ENCODE measurements around the gene BIN1.

BIN1 gene

DNA sequence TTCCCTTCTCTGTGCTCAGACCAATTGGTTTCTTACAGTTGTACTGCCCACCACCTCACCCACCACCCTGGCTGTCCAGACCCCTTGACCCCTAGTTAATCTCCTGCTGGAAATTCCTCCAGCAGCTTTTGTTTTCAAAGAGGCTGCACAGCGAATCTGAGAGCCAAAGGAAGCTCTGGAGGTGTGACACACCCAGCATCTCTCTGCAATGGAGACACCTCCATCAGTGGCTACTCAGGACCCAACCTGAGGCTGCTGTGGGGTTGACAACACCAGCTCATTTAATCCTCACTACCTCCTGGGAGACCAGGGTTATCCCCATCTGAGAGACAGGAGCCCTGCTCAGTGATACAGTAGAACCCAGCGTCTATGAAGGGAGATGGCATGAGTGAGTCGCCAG lies 86.4 kb downstream of the BIN1 start:
- no peak for DNase-seq (ENCODE audit: low read depth)

DNA sequence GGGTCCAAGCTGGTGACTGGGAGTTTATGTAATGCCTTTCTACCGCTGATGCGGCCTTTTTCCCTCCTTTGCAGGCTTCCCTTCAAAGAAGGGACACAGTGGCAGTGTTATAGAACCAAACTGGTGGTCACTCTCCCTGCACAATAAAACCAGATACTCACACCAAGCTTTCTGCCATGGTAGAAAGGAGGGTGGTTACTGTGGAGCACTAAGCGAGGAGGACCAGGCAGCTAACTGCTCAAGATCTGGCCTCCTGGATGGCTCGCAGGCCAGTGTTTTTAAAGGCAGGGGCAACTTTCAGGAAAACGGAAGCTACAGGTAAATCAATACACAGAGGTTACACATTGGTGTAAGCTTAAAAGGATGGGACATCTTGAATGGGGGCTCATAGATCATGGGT lies 89.4 kb downstream of the BIN1 start:
- no peak for DNase-seq (ENCODE audit: low read depth)

DNA sequence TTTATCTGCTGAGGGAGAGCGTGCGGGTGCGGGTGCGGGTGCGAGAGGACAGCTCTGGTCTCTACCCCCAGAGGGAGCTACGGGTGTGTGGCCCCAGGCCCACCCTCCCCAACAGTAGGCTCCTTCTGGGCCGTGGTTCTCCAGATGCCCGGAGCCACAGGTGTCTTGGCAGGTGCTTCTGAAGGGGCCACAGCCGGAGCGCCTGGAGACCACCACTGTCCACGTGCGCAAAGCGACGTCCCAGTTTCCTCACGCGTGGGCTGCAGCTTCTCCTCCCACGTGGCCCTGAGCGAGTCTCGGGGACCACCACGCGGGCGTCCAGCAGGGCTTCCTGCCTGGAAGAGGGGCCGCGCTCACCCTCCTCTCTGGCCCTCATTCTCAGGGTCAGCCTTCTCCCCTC lies 90.6 kb downstream of the BIN1 start:
- DNase-seq (ENCODE audit: low read depth), result no peak

DNA sequence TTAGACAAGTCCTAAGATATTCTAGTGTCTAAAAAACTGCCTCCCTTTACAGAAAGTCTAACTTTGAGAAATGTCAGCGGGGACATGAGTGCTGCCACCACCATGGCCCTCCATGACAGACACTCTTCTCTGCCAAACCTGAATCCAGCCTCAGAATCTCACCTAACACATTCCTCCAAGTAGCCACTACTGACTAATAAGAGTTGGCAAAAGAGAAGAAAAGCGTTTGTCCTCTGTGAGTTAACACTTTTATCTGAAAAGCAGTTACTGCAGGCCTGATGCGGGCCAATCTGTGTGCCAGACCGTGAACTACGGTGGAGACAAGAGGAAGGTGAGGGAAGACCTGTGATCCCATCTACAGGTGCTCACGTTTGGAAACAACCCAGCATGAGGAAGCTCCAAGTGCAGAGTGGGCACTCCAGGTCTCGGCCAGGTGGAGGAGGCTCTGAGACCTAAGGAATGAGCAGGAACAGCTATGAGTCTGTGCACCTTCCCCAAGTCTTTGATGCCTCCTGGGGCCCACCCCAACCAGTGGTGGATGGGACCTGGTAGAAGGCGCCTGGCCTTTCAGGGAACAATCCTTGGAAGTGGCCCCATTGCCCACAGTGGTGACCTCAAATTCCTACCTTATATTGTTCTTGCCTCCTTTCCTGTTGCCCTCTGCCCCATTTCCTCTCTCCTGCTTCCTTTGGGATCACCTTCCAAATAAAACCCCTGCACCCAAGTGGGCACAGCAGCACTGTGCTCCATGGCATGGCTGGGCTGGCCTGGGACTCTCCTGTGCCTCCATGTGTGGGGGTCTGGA lies 91.6 kb downstream of the BIN1 start:
- no peak for DNase-seq (ENCODE audit: low read depth)

DNA sequence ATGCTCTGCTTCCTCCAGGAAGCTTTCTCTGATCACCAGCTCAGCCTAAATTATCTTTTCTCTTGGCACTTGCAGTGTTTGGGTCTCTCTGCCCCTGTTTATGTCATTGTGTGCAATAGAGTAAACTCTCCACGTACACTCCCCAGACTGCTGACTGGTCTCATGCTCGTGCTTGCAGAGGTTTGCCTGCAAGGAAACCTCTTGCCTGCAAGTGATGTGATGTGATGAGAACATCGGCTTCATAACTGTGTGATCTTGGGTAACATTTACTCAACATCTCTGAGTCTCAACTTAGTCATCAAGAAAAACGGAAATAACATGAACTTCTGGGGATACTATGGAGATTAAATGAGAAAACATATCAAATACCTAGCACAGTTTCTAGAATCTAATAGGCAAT lies 92.3 kb downstream of the BIN1 start:
- no peak for DNase-seq (ENCODE audit: low read depth)

DNA sequence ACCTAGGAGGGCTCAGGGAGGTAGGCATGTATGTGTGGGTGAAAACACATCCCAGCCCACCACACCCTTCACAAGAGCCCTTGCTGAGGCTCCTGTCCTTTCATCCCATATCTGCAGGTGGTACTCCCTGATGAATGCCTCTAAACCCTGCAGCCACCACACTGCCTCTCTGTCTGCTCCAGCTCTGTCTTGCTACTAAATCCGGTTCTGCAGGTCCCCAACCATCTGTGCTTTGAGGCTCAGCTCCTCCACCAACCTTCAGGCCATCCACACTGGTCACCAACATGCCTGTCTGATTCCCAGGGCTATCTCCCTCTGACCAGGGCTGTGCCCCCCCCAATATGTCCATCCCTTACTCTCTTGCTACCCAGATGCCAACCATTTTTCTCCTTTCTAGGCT lies 92.7 kb downstream of the BIN1 start:
- no peak for DNase-seq (ENCODE audit: low read depth)

DNA sequence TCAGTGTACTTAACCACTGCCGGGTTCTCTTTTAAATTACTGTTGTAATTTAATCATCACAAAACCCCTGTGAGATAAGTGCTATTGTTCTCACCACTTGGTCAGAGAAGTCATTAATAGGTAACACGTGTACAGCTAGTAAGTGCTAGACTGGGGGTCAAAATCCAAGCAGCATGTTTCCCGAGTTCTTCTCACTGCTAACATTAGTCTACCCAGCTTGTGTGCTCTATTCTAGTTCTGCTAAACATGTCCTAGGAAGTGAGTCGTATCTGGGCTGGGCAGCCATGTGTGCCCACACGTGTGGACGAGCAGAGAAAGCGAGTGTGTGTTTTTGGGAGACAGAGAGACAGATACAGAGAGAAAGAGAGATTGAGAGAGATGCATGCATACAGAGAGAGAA lies 94.1 kb downstream of the BIN1 start:
- no peak for DNase-seq (ENCODE audit: low read depth)

DNA sequence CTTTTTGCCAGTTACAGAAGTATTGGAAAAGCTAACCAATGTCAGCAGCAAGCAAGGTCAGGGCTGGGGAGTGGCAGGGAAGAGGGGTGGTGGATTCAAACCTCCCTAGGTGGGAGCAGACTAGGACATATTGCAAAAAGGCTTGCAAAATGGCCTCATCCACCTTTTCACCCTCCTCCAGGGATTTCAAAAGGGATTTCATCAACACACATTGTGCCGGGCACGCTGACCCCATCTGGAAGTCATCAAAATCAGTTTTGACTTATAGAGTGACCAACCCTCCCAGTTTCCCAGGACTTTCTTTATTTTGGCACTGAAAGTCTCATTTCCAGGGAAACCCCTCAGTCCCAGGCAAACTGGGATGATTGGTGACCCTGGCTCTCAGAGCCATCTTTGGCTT lies 94.7 kb downstream of the BIN1 start:
- DNase-seq (ENCODE audit: low read depth), result no peak

DNA sequence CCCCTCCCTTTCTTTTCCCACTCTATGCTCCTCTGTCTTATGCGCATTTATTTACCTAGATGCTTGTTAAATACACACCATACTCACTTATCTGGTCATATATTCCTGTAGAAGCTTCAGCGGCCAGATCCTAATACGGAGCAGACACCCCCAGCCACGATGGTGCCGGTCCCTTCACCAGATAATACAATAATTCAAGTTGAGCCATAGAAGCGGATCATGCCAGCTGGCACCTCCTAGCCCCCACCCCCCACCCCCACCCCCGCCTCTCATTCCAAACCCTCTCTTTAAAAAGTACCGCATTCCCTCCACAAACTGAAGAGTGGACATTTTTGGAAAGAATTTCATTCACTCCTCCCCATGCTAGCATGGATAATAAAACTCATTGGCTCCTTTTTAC lies 95.2 kb downstream of the BIN1 start:
- no peak for DNase-seq (ENCODE audit: low read depth)

DNA sequence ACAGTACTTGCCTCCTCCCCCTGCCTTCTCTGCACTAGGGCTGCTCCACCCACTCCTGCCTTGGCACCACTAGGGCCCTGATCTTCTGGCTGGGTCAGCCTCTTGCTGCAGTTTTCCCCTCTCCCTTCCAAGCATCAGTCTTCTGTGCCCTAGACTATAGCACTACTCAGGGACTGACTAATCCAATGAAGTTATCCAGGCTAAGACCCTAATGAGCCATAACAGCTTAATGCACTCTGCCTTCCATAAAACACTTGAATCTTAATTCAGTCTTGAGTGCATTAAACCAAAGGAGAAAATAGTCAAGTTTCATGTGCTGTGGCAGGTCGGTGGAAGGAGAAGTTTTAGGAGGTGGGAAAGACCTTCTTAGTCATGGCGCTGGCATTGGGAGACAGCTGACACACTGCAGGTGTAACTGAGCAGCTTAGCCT lies 95.7 kb downstream of the BIN1 start:
- no peak for DNase-seq (ENCODE audit: low read depth)

DNA sequence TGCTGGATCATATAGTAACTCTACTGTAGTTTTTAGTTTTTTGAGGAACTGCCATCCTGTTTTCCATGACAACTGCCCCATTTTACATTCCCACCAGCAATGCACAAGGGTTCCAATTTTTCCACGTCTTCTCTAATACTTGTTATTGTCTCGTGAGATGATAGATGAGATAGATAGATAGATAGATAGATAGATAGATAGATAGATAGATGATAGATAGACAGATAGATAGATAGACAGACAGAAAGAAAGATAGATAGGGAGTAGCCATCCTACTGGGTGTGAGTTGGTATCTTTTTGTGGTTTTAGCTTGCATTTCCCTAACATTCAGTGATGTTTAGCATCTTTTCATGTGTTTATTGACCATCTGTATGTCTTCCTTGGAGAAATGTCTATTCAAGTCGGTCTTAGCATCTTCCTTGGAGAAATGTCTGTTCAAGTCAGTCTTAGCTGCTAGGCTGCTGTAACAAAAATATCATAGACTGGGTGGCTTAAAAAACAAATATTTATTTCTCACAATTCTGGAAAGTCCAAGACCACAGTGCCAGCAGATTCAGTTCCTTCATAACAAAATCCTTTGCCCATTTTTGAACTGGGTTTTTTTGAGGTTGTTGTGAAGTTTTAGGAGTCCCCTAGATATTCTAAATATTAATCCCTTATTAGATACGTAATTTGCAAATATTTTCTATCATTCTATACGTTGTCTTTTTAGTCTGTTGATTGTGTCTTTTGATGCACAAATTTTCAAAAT lies 98.5 kb downstream of the BIN1 start:
- no peak for DNase-seq (ENCODE audit: low read depth)

DNA sequence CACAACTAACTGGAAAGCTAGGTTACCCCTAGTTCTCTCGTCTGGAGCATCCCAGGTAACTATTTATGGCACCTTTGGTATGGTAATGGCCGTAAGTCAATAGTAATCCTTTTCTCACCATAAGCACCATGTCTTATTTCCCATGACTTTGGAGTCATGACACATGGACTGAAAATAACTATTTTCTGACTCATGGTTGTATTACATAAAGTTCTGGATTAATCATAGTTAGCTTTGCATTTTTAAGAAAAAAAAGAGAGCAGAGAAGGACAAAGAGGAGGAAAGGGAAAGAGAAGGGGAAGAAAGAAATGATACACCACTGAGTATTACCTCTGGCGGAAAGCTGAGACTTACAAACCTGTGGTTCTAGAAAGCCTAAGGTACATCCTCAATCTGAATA lies 99.3 kb downstream of the BIN1 start:
- DNase-seq (ENCODE audit: low read depth), result no peak

DNA sequence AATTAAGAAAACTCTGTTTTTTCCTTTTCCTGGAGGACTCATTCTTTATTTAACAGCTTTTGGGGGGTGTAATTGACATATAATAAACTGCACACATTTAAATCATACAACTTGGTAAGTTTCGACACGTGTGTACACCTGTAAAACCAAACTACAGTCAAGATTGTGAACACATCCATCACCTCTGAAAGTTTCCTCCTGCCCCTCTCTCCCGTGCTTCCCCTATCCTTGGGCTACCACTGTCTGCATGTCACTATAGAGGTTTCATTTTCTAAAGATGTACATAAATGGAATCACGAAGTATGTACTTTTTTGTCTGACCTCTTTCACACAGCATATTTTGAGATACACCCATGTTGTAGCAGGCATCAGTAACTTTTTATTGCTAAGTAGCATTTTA lies 100.0 kb downstream of the BIN1 start:
- DNase-seq (ENCODE audit: low read depth), result no peak

DNA sequence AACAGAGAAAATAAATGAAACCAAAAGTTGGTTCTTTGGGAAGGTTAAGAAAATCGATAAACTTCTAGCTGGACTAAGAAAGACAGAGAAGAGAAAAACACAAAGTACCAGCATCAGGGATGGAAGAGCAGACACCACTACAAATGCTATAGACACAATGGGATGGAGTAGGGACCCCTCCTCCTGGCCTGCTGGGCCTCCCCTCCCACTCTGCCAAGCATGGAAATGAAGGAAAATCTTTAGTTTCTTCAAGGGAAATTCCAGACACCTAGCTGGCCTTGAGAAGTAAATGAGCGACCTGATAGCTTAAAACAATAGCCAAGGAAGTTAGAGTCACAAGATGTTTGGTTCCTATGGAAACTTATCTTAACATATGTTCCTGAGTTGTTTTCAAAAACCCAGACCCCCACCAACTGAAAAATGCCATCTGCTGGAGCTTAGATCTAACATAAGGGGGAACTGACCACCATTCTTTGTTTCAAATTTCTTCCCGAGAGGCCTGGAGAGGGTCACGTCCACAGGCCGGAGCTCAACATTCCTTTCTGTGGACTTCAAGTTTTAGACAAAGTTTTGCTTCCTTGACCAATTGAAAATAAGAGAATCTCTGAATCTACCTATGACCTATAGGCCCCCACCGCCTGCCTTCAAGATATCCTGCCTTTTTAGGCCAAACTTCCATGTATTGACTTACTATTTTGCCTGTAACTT lies 101.9 kb downstream of the BIN1 start:
- DNase-seq (ENCODE audit: low read depth), result no peak

DNA sequence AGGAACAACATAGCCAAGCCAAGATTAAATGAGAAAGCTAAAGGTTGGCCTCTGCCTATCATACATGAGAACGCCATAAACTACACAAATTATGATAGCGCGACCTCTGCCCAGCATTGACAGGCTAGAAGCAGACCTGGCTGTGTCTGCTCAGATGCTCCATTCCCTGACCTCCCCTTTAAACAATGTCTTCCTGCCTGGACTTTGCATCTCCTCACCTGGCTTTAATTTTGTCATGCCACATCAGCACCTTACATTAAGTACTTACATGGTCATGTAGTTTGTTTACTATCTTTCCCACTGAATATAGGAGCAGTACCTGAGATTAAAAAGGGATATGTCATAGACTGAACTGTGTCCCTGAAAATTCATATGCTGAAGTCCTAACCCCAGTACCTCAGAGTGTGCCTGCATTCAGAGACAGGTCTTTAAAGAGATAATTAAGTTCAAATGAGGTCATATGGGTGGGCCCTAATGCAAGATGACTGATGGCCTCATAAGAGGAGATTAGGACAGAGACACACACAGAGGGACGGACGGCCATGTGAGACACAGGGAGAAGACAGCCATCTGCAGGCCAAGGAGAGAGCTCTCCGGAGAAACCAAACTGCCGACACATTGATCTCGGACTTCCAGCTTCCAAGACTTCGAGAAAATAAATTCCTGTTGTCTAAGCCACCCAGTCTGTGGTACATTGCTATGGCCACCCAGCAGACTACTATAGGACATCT lies 103.7 kb downstream of the BIN1 start:
- no peak for DNase-seq (ENCODE audit: low read depth)

DNA sequence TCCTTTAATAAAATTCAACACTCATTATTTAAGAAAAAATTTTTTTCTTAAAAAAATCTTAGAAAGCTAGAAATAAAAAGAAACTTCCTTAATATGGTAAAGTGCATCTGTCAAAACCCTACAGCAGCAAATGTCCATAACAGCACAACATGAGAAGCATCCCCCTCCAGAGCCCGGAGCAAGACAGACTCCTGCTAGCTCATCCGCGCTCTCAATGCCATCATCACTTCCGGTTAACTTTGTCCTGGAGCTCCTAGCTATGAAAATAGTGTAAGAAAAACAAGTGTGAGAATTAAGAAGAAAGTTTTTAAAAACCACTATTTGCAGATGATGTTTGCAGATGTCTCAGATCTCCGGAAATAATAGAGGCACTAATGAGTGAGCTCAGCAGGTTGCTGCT lies 105.2 kb downstream of the BIN1 start:
- DNase-seq (ENCODE audit: low read depth), result no peak

DNA sequence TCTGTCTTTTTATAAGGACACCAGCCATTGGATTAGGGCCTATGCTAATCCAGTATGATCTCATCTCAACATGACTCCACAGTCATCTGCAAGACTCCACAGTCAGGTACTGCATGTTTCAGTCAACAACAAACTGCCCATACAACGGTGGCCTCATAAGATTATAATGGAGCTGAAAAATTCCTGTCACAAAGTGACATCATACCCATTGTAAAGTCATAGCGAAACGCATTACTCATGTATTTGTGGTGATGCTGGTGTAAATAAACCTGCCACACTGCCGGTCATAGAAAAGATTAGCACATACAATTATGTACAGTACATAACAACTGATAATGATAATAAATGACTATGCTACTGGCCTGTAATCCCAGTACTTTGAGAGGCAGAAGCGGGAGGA lies 106.0 kb downstream of the BIN1 start:
- no peak for DNase-seq (ENCODE audit: low read depth)

DNA sequence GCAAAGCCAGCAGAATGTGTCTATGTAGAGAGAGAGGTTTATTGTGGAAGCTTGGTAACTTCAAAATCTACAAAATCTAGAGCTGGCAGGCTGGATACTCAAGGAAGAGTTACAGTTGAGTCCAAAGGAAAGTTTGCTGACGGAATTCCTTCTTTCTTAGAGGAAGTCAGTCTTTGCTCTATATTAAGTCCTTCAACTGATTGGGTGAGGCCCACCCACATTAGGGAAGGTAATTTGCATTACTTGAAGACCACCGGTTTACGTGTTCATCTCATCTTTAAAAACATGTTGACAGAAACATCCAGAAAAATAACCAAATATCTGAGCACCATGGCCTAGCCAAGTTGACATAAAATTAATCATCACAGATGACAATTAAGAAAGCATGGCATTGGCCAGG lies 106.8 kb downstream of the BIN1 start:
- DNase-seq (ENCODE audit: low read depth), result no peak

DNA sequence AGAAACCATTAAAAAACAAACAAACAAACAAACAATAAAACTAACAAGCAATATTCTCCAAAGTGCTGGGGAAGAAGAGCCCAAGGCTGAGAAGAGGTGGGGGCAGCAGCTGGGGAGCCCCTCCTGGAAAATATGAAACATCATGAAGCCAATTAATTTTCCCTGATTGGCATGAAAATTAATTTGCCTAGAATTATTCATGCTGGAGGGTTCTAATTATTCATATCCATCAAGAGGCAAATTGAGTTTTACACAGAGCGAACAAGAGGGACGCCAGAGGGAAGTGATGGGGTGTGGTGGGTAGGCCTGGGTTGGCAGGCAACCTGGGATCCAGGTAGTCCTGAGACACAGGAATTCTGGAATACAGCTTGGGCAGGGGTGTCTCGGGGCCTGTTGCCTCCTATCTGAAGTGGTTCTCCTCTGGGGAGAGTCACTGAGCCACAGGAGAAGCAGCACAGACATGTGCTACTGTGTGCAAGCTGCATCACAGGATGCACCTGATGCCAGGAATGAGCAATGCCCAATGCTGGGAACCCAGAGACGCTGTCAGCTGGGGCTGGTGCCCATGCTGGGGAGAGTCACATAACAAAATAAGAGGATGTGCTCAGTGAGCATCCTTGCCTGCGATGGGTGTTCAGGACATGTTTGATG lies 107.7 kb downstream of the BIN1 start:
- no peak for DNase-seq (ENCODE audit: low read depth)

DNA sequence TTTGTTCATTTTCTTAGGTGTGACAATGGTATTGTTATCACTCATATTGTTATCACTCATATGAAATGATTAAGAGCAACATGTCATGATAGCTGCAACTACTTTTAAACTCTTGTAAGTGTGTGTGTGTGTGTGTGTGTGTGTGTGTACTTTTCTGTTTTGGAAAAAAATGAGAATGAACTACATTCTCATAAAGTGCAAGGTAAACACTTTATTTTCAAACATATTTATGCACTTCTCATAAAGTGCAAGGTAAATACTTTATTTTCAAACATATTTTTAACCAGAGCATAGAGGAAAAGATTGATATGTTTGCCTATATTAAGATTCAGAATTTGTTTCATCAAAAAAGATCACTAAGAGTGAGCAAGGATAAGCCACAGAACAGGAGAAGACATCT lies 108.5 kb downstream of the BIN1 start:
- no peak for DNase-seq (ENCODE audit: low read depth)
